ENCODE data around the gene ANO9.

The ANO9 gene

DNA sequence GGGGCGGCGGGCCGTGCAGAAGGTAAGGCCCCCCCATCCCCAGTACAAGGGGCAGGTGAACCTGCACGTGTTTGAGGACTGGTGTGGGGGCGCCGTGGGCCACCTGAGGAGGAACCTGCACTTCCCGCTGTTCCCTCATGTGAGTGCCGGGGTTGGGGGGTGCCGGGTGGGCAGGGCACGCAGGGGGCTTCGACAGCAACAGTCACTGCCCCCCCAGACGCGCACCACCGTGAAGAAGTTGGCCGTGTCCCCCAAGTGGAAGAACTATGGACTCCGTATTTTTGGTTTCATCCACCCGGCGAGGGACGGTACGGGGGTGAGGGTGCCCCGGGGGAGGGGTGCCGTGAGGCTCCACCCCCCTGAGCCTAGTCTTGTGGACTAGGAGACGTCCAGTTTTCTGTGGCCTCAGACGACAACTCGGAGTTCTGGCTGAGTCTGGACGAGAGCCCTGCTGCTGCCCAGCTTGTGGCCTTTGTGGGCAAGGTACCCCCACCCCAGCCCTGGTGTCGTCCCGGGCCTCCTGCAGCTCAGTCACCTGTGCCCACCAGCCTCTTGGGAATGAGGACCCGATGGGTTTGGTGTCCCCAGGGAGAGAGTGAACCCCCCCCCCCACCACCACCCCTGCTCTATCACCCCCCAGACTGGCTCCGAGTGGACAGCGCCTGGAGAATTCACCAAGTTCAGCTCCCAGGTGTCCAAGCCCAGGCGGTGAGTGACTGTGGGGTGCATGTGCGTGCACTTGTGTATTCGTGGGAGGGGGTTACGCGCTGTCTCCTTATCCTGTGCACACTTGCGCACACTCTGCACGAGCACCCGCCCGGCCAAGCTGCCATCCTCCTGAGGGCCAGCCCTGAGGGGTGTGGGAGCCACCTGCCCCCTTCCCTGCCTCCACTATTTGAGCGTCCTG lies 68.7 kb downstream of the ANO9 start:
- DNase-seq (ENCODE audit: extremely low read depth in 1 of 2, low read depth in 1 of 2): no peak

DNA sequence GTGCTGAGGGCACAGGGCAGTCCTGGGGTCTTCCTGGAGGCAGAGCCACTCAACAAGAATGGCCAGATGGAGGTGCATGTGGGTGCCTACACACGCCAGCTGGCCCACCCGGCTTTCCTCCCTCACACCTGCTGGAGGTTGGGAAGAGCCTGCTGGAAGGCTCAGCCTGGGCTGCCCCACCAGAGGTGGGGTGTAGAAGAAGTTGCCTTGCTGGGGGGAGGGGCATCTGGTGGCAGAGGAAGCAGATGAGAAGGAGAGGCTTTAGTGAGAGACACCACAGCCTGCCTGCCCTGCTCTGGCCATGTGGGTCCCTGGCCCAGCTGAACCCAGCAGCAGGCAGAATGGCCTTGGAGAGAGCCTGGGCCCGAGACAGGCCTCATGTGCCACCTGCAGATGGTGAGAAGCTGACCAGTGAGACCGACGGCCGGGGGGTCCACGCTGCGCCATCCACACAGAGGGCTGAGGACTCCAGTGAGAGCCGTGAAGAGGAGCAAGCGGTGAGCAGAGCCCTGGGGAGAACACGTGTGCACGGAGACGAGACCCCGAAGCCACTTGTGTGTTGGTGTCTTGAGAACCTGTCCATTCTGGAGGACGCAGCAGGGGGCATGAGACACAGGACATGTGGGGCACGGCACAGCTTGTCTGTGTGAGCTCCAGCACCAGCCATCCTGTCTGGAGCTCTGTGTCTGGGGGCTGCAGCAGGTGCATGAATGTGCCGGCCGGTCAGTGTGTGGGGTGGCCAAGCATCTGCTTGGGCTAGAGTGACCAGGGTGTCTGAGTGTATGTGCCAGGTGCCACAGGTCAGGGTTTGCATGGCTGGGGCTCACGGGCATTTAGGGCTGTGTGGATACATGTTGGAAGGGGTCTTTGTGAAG lies 69.9 kb downstream of the ANO9 start:
- DNase-seq (ENCODE audit: extremely low read depth in 1 of 2, low read depth in 1 of 2): no peak

DNA sequence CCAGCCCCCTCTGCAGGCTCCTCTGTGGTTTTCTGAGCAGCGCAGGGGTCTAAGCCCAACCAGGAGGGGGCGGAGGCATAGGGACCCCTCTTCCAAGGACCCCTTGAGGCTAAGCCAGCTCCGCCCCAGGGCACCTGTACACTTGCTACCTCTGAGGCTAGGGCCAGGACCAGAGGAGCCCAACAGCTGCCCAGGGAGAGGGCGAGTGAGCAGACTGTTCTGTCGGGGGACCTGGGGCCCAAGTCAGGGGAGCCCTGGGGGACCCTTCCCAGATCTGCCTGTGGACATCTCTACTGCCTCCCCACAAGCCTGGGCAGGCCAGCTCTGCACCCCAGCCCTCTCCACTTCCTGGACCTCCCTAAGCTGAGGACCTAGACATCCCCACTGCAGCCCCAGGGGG lies 70.8 kb downstream of the ANO9 start:
- no peak for DNase-seq (ENCODE audit: extremely low read depth in 1 of 2, low read depth in 1 of 2)

DNA sequence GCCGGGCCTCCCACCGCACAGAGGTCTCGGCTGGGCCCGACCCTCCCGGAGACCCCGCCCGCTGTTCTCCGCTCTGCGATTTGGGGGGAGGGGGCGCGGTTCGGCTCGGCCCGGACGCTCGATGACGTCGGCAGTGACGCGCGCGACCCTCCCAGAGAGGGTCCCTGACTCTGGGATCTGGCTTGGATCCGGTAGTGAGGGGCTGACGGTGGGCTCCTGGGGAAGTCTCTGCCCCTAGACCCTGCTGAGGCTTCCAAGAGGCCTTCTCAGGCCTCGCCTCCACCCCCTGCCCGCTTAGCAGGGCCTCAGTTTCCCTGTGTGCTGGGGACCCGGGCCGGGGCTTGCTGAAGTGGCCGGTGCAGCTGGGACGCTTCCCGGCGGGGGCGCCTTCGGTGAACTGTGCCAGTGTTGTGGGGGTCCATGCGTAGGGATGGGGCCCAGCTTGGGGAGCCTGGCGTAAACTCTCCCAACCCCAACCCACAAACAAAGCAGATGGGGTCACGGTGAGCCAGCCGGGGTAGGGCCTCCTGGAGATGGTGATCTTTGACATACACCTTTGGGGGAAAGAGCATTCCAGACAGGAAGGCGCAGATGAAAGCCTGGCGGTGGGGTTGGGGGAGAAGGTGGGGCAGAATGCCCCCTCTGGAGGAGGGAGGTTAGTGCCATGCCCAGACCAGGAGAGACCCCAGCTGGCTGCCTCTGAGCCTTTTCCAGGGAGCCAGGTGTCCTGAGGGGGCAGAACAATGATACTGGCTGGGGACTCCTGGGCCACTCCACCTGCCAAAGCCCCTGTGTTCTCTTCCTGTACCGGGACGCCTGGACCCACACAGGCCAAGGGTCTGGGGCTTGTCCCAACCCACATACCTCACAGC lies 71.5 kb downstream of the ANO9 start:
- no peak for DNase-seq (ENCODE audit: extremely low read depth in 1 of 2, low read depth in 1 of 2)

DNA sequence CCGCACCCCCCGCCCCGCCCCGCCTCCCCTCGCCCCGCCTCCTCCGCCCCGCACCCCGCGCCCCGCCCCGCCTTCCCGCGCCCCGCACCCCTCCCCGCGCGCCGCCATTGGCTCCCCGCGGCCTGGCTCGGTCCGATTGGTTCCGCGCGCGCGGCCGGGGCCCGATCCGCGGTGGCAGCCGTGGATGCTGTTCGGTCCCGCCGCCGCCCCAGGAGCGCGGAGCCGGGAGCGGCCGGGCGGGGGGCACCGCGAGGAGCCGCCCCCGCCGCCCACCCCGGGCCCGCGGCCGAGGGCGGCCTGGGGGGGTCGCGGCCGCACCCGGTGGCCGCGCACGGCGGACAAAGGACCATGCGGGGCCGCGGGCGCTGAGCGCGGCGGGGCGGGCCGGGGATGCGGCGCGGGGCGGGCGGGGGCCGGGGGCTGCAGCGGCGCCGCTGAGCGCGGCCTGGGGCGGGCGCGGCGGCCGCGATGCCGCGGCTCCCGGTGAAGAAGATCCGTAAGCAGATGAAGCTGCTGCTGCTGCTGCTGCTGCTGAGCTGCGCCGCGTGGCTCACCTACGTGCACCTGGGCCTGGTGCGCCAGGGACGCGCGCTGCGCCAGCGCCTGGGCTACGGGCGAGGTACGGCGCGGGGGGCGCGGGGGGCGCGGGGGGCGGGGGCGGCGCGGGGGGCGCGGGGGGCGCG lies 72.3 kb downstream of the ANO9 start, which contains the start of gene B4GALNT4:
TSS of gene B4GALNT4 (plus strand) at position 164 of the 683 bp plus-strand sequence. CDS start at position 469, 305 bp downstream.
- DNase-seq (ENCODE audit: extremely low read depth in 1 of 2, low read depth in 1 of 2): no peak

DNA sequence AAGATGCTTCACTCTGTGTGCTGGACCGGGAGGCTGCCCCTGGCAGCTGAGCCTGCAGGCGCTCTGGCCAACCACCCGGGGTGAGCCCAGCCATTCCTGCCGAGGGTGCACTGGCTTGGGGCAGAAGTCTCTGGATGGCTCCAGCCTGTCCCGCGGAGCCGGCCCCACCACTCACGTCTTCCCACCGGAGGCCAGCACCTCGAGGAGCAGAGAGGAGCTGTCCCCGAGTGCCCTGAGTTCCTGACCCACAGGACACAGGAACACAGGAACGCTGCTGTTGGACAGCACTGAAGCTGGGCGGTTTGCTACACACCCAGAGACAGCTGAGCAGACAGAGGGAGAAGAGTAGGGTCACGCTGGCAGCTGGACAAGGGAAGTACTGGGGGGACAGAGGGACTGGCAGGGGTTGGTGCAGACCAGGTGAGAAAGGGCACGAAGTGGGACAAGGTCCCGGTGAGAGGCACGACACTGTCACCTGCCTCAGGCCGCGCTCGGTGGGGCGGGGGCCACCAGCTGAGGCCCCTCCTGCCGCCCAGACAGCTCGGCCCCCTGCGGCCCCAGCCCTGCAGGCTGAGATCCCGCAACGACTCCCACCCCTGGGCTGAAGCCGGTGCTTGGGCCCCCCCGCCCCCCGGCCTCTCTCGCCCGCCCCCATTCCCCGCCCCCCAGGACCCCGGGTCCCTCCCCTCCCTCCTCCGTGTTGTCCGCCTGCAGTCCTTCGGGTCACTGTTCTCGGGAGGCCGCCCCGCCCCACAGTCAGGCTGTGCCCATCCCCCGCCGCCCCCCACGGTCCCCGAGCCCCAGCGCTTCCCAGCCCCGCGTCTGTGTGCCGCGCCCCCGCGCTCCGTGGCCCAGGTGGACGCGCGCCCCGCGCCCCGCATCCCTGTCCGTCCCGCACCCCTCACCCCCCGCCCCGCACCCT lies 73.1 kb downstream of the ANO9 start:
- no peak for DNase-seq (ENCODE audit: extremely low read depth in 1 of 2, low read depth in 1 of 2)

DNA sequence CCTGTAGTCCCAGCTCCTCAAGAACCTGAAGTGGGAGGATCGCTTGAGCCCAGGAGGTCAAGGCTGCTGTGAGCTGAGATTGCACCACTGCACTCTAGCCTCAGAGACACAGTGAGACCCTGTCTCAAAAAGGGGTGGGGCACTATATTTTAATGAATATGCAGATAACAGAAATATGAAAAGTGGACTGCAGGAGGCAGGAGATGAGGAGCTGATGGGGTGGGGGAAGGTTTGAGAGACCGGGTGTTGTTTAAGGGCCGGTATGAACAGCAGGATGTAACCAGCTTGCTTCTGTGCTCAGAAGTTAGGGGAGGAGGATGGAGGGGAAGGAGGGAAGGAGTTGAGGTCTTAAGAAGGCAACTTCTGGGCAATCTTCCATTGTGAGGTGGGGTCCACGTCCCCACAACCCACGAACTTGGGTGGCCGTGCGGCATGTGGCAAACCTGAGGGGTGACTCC lies 73.8 kb downstream of the ANO9 start:
- DNase-seq (ENCODE audit: extremely low read depth in 1 of 2, low read depth in 1 of 2): no peak

Measured in activated CD8-positive, alpha-beta memory T cell treated with anti-CD3 and anti-CD28 coated beads for 1 hour (primary cell).